Cortex of kidney (tissue), 1 donor: ENCODE measurements around the gene DNM3.

Source experiments
- DNase-seq: peaks from one replicate; lab custom pipeline; 2025; lab: John Stamatoyannopoulos, UW

The DNM3 gene

DNA sequence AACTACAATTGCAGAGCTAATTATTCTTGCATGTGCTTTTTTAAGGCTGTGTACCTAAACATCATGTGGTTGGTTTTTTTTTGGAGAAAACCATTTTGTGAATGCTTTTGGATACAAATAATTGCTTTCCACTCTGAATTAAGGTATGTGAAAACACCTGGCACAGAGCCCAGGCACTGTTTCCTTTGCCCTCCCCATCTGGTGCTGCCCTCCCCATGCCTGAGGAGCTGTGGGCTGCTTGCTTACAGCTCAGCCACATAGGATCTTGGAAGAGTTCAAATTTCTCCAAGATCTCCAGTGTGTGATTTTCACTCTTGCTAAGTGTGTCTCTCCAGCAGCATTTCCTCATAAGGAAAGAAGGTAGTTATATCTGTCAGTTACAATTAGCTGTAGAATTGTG lies 27.8 kb downstream of the DNM3 start:
- no peak for DNase-seq

DNA sequence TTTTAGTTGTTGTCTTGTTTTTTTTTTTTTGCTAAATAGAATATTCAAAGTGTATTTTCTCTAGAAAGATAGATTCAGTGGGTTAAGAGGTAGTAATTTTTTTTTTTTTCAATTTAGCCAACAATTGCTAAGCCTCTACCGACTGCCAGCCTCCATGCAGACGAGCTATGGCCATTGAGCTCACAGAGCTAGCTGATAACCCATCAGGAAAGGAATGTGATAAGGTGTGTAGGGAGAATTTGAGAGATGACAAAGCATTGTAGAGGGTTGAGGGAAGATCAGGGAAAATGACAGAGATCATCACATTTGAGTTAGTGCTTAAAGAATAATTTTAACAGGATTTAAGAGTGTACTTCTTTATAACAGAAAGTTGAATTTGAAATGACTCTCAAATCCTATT lies 30.6 kb downstream of the DNM3 start:
- no peak for DNase-seq

DNA sequence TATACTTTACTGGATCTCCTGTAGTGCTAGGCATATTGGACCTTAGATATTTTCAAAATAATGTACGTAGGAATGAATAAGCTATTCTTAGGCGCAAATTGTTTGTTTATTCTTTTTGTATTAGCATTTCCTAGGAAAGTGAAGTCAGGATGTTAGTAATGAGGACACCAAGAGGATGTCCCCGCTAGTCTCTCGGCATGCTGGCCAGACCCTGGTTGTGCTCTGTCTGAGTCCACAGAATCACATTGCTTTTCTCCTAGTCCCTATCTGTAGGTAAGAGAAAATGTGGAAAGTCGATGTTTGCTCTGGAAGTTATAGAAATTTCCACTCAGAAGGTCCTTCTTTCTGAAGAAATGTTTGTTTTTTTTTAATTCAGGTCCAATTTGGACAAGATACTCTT lies 31.1 kb downstream of the DNM3 start:
- no peak for DNase-seq

DNA sequence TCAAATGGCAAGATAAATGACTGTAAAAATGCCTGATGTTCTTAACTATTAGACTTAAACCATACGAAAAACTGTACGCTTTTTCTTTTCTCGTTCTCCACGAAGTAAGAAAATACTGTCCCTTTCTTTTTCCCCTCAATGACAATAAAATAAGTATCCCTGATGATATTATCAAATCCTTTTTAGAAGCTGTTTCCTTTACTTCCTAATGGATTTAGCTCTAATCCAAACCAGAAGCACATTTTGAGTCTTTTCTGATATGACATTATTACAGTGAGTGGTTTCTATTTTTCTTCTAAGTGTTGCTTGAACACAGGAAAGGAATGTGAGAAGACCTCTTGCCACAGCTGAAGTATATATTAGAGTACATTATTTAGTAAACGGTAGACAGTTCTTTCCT lies 32.4 kb downstream of the DNM3 start:
- no peak for DNase-seq

DNA sequence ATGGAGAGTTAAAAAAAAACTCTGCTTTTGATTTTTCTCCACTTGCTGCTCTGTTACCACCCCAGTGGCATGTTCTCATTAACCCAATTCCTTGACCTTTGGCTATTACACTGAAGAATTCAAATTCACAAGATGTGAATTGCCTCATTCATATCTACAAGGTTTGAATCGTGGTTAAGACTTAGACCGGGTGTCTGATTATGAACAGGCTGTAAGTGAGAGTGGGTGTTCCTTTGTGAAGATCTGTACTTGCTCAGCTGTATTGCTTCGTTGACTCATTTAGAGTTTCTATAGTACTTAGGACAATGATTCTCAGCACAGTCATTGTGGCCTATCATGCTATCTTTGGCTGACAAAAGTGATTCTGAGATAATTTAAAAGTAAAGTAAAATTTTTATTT lies 36.4 kb downstream of the DNM3 start:
- no peak for DNase-seq

DNA sequence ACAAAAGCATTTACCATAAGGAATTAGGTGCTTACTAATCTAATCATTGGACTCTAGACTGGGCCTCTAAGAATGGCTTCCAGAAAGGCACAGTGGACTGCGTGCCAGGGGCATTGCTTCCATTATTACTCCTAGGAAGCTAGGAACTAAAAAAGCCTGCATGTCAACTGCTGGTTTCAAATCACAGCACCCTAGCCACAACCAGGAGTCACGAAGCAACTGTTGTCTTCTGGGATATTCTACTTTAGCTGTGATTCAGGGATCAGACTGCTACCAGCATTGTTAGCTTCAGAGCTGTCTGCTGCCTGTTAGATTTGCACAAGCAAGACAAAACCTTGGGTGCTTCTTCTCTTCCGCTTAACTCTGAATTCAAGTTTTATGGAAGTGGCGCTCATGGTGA lies 38.3 kb downstream of the DNM3 start:
- DNase-seq, result no peak

DNA sequence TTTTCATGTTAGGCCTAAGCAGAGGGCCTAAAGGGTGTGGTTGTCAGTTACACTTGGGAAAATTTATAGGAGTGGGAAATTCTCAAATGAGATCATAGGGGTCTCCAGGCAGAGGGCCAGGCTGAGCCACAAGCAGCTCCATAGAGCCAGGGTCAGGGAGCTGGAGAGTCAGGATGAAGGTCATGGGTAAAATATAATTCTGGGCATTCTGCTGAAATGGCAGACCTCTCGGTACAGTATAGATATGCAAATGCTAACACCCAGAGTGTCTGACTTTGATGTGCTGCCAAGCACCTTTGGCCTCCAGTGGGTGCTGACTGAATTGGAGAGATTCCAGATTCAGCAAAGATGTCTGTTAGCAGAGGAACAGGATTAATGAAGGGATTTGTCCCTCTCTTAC lies 40.1 kb downstream of the DNM3 start:
- DNase-seq, result no peak

DNA sequence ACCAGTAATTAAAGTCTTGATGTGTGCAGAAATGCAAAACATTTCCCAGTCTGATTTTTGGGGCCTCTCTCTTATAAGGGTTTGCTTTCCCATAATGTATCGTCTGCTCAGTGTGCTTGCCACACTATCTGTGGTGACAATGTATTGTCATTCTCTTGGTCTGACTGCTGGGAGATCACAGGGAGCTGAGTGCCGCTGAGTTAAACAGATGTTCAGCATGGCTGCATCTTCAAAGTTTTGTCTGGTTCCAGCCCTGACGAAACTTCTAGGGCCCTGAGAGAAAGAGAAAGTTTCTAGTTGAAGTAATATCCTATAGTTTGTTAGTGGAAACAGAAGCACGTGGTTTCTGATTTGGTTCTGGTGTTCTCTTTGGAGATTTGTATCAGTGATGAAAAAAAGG lies 42.6 kb downstream of the DNM3 start:
- no peak for DNase-seq

DNA sequence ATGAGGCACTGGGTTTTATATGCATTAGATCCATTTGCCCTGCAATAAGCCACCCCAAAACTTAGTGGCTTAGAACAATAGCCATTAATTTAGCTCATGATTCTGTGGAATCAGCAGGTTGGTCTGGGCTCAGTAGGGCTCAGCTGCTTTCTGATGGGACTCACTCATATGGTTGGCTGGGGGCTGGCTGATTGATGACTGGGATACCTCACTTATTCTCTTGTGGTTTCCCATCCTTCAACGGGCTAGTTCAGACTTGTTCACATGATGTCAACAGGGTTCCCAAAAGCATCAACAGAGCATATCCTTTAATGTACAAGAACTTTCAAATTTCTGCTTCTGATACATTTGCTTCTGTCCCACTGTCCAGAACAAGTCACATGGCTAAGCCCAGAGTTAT lies 43.2 kb downstream of the DNM3 start:
- no peak for DNase-seq

DNA sequence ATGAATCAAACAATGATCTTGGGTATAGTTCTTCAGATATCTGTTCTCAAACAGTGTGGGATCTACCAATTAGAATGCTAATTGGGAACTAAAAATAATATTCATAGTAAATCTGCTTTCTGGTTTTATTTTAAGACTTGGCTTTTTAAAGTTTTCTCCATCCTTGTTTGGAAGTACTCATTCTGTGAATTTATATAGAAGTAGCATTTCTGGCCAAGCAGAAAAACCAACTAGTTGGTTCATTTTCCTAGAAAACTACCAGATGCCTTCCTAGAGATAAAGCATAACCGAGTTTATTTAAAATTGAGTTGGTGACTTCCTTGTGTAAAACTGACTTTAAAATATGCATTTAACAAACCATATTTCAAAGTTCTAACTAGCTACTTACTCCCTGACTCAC lies 48.8 kb downstream of the DNM3 start:
- DNase-seq, result no peak

DNA sequence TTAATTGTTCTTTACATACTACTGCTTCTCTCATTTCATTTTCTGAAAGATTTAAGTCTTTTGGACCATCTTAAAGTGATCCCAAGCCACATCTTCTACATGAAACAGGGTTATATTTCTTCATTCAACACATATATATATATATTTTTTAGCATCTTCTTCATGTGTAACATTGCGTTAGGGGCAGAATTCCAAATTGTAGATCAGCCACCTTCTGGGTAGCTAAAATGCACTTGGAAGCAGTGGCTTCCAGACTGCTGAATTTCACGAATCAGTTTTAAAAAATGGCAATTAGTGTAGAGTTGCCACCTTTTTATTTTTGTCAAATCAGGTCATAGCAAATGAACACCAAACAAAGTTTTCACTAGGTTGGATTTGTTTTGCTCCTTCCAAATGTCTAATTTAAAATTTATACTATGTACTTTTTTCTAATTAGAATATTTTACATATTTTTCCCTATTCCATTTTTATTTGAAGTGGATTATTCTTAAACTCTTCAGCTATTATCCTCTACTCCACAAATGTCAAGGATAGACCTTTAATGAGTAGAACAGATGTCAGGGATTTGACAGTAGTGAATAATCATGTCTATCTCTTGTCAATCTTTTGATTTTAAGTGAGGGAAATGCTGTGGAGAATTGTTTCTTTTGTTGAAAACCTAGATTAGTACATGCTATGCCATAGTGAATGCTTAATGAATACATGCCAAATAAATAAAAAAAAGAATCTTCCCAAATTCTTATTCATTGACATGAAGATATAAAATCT lies 55.8 kb downstream of the DNM3 start:
- no peak for DNase-seq

DNA sequence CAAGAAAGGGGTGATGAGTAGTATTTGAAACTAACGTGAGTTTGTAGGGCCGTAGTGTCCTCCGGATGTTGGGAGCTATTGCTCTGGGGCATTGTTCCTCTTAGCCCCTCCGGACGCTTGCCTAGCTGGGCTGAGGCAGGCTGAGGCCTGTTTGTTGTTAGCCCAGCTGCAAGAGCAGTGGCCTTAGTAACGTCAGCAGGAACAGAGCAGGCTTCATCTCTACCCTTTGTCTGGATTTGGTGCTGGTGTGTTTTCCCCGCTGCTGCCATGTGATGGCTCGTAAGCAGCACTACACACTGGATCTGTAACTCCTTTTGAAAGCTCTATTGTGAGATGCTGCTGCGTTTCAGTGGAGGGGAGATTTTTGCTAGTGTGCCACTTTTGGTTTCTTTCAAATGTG lies 57.6 kb downstream of the DNM3 start:
- no peak for DNase-seq

DNA sequence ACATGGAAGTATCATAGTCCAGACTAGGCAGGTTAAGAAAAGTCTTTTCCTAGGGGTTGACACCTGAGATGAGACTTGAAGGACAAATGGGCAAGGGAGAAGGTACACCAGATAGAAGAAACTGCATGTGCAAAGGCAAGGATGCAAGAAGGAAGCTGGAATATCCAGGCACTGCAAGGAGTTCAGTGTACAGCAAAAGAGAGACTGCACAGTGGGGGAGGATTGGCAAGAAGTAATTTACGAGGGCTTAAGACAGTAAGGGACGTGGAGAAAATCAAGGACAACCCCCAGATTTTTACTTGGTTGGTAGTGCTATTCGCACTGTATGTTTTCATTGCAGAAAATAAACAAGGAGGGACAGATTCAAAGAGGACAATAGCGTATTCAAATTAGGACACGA lies 58.5 kb downstream of the DNM3 start:
- no peak for DNase-seq

DNA sequence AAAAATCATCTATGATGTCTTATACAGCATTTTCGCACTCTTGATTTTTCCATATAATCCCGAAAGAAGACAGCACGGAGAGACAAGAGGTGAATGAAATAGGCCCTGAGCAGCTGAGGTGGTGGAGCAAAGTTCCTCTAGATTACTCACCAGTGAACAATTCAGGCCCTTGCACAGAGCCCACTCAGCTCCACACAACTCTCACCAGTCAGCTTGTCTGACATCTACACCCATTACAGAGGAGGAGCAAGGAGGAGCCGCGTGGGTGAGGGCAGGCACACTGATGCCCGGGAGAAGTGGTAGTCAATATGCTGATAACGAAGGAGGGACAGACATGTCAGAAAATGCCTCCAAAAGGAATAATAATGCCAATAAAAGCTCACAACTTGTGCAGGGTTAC lies 59.9 kb downstream of the DNM3 start:
- DNase-seq, result no peak

DNA sequence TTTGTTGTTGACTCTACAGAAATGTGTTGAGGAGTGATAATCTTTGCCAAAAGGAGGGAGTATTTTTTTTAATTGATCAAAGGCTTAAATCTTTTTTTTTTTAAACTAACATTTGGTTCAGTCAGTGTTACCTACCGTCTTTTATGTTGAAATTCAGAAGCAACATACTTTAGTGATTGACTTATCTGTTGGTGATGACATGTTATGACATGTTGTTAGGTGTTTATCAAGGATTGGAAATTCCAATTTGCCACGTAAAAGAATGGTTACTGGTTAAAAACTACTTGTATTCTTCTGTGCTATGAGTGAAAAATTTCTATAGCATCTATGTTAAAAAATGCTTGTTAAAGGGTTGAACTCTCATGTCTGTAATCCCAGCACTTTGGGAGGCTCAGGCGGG lies 61.2 kb downstream of the DNM3 start:
- no peak for DNase-seq

DNA sequence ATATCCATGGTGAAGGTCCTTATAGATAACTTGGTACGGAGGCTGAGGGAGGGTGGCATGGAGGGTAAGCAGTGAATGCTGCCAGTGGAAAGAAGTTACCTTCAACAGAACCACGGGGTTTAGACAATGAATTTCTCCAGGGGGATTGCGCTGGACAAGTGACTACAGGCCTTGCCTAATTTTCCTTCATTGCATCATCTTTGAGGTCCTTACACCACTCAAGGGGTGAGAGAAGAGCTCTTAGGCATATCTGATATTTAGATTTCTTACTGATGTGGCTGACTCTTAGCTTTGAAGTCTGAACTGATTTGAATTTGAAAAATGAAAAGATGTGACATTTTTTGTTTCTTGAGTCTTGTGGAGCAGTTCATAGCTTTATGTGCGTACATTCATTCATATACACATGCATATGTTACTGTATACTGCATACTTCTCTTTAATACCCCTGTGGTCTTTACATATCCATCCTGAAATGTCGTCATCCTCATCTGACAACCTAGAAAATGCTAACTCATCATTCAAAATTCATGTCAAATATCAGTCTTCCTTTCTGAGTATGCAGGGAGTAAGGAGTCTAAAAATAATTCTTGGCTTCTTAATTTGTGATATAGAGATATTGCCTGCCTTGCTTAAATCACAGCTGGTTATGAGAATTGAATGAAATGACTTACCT lies 63.6 kb downstream of the DNM3 start:
- no peak for DNase-seq

DNA sequence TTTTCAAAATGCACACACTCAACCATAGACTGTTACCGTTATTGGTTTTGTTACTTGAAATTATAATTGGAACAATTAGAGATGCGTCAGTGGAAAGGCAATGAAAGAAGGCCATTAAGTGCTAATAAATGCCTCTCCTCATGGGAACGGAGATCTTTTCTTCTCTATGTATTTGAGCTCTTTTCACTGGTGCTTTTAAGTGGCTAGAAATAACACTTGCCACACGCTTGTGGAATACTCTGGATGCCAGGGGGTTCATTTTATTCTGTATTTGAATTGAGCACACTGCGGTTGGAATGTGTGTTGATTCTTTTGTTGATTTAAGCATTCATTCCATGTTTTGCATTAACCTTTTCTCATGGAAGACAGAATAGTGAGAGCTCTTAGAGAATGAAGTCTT lies 68.4 kb downstream of the DNM3 start:
- no peak for DNase-seq

DNA sequence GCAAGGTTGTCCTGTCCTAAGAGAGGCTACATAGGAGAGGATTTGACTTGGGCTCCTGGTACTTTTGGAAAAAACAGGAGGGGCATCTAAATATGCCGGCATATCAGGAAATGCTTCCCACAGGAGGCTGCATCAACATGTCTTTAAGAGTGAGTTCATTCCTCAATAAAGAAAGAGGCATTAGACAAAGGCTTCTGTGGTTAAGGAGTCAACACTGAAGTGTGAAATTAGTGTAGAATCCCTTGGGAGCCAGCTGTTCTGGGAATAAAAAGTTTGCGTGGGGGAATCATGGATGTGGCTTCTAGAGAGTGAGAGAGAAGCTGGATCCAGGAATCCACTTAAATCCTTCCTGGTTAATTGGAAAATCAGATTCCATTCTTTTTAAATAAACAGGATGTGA lies 69.5 kb downstream of the DNM3 start:
- DNase-seq, result no peak

DNA sequence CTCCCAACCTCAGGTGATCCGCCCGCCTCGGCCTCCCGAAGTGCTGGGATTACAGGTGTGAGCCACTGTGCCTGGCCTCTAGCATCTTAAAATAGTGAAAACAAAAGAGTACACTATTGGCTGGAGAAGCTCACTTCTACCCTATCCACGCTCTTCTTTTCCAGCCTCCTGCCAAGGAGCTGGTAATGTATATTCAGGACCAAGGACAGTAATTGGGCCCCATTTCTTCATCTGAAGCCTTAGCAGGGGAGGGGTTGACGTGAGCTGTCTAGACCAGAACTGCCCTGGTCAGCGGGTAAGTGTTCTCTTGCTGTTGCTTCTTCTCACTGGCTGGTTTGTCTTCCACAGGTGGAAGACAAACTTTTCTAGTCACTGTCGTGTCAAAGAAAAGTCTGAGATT lies 70.2 kb downstream of the DNM3 start:
- no peak for DNase-seq

DNA sequence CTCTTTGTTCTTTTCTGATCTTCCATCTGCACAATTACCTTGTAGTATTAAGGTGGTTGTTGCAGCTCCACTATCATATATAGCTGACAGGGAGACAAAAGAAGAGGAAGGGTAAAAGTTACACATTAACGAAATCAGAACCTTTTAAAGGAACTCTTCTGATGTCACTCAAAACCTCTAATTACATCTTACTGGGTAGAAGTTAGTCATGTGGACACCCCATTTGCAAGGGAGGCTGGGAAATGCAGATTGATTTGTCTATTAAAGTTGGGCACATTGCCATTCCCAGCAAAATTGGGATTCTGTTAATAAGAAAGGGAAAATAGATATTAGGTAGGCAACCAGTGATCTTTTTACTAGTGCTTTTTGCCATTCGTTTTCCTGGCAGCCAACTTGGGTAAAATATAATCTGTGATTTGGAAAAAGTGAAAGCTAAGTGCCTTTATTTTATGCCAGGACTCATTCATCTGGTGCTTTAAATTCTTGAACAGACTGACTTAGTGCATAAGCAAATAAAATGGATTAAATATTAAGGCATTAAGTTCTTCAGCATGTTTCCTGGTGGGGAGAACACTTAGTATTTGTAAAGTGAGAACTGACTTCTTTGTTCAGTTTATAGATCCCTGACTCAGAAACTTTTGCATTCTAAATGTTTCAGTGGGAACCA lies 71.3 kb downstream of the DNM3 start:
- DNase-seq, result no peak

DNA sequence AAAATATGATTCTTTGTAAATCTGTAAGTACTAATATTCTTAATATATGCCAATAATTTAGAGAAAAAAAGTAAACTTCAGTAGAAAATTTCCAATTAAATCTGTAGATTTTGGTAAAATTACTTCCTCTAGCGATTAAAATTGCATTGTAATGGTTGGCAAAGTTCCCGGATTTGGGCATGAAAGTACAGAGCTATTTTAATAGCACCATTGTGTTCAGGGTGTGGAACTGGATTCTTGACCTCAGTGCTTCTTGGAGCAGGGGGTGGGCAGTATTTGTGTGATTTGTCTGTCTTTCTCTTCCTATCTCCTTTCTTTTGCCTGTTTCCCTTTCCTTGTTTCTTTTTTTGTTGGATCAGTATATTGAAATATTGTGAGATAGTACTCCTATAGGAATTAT lies 72.1 kb downstream of the DNM3 start:
- no peak for DNase-seq

DNA sequence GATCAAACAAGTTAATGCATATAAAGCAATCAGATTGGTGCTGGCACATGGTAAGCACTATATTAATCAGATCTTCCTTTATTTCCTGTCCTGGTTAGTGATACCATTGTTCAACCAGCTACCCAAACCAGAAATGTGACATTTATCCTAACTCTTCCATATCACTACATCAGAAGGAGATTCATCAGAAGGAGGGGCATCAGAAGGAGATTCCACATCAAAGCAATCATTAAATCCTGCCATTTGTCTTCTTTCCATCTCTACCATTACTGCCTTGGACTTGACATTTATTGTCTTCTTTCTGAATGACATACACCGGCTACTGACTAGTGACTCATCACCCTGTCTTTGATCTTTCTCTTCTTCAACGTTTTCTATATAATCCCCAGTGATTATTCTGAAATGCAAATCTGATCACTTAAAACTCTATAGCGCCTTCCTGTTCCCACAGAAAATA lies 75.0 kb downstream of the DNM3 start:
- DNase-seq, result no peak

DNA sequence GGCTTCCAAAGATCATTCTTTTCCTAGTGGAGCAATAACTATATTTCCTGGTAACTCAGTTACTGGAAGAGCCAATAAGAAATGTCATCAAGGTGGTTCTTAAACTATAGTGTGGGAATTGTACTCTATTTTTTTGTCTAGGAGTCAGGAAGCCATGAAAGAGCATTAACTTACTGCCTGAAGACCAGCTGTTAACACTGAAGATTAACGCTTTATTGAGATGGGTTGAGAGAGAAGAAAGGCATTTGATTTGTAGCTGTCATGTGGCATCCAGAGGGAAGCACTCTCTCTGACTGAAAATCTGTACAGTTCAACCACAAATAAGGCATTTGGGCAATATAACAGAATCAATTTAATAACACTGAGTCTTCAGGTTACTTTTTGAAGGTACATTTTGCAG lies 76.0 kb downstream of the DNM3 start:
- DNase-seq, result no peak
